Measurements from ENCODE around the gene SYK. TPM values are rescaled to one million over a fixed set of nuclear protein-coding genes. Genes with fewer than 3 reads are reported as not detected.

The SYK gene
- polyA plus RNA-seq, 1 of the 3 experiments (the other 2 are of a cell fraction), result not detected

GRCh38 chr9:90825586-90825985 lies 24.0 kb downstream of the SYK start:
- DNase-seq, result no peak
- no peaks in the 10 kb centered on the region for H3K9me2 ChIP-seq
- TF ChIP-seq MEF2A (IDR thresholded peaks at IDR 0.05; ENCODE audit: borderline replicate concordance, low read depth) (no peak), FOXJ3 (CRISPR knock-in tag; IDR thresholded peaks at IDR 0.05) (no peak), ZBTB33 (IDR thresholded peaks at IDR 0.05; ENCODE audit: borderline replicate concordance, low read depth) (no peak), PBX3 (IDR thresholded peaks at IDR 0.05) (no peak), USF2 (IDR thresholded peaks at IDR 0.05; ENCODE audit: borderline replicate concordance, low read depth, low read length) (no peak), POLR2AphosphoS5 (IDR thresholded peaks at IDR 0.05; ENCODE audit: low read depth, low read length) (no peak), CHD2 (IDR thresholded peaks at IDR 0.05; ENCODE audit: low read length, partially characterized antibody) (no peak), FOSL2 (IDR thresholded peaks at IDR 0.05; ENCODE audit: borderline replicate concordance, low read depth) (no peak), SIN3A (IDR thresholded peaks at IDR 0.05; ENCODE audit: borderline replicate concordance, low read depth, low read length) (no peak)
- 4% methylated on average over 1 of the region's 1 CpG for WGBS (ENCODE audit: low lambda C conversion rate)
- H4K20me1 ChIP-seq (ENCODE audit: insufficient read depth), result no peaks in the 10 kb centered on the region
- no peaks in the 10 kb centered on the region for H3K36me3 ChIP-seq (replicated peaks in 1 of 2; ENCODE audit: control insufficient read depth in 1 of 2, insufficient read depth in 2 of 2, low read length in 1 of 2)
- no peak overlapping the region for H3K4me2 ChIP-seq
- H3K9me3 ChIP-seq, result no peaks in the 10 kb centered on the region
- H3F3A ChIP-seq (replicated peaks; ENCODE audit: insufficient read depth), result no peaks in the 10 kb centered on the region
- ChIA-PET CTCF (interaction anchor here (1.0 to 1.4 kb wide), 2 partner anchors 30 to 45 kb away, joined by 3 to 4 read pairs; no protein-coding TSS in a partner anchor), POLR2A (no interaction called here)
- H3K27ac ChIP-seq (ENCODE audit: low read depth in 2 of 2, low read length in 1 of 2), result no peak overlapping the region
- H3K79me2 ChIP-seq (ENCODE audit: insufficient read depth), result no peaks in the 10 kb centered on the region
- H3K4me1 ChIP-seq (ENCODE audit: control insufficient read depth in 1 of 2, insufficient read depth in 2 of 2, low read depth in 1 of 2, low read length in 1 of 2), result no peaks in the 10 kb centered on the region
- H3K9ac ChIP-seq, result no peak overlapping the region
- no peak overlapping the region for H2AFZ ChIP-seq (ENCODE audit: low read depth)
- H3K4me3 ChIP-seq (ENCODE audit: low read depth in 2 of 2, low read length in 1 of 2), result no peak overlapping the region
- H3K27me3 ChIP-seq (ENCODE audit: insufficient read depth), result no peaks in the 10 kb centered on the region

- H3K79me2 ChIP-seq (ENCODE audit: insufficient read depth), result no peaks in the 10 kb centered on the region
- no peaks in the 10 kb centered on the region for H3F3A ChIP-seq (replicated peaks; ENCODE audit: insufficient read depth)
- no peak overlapping the region for H3K9ac ChIP-seq
- TF ChIP-seq ELF1 (IDR thresholded peaks at IDR 0.05), result no peak
- TF ChIP-seq RXRA (IDR thresholded peaks at IDR 0.05; ENCODE audit: borderline replicate concordance, low read depth), result no peak
- TF ChIP-seq USF2 (IDR thresholded peaks at IDR 0.05; ENCODE audit: borderline replicate concordance, low read depth, low read length), result no peak
- no peak for TF ChIP-seq CHD2 (IDR thresholded peaks at IDR 0.05; ENCODE audit: low read length, partially characterized antibody)
- TF ChIP-seq YY1 (IDR thresholded peaks at IDR 0.05; ENCODE audit: low read depth), result no peak
- TF ChIP-seq ZBTB33 (IDR thresholded peaks at IDR 0.05; ENCODE audit: borderline replicate concordance, low read depth), result no peak
- TF ChIP-seq TCF12 (IDR thresholded peaks at IDR 0.05), result no peak
- TF ChIP-seq REST (IDR thresholded peaks at IDR 0.05; ENCODE audit: low read depth, low read length), result no peak
- DNase-seq, result no peak
- POLR2A ChIA-PET, result no interaction called here
- H3K9me3 ChIP-seq, result no peaks in the 10 kb centered on the region
- H3K4me3 ChIP-seq (ENCODE audit: low read depth in 2 of 2, low read length in 1 of 2), result no peak overlapping the region
- no peaks in the 10 kb centered on the region for H4K20me1 ChIP-seq (ENCODE audit: insufficient read depth)
- CTCF ChIA-PET, result interaction anchor here (0.6 to 1.4 kb wide), 3 partner anchors 29 to 59 kb away, joined by 3 to 4 read pairs (median 3); no protein-coding TSS in a partner anchor
- H3K4me2 ChIP-seq, result no peak overlapping the region
- no peaks in the 10 kb centered on the region for H3K36me3 ChIP-seq (replicated peaks in 1 of 2; ENCODE audit: control insufficient read depth in 1 of 2, insufficient read depth in 2 of 2, low read length in 1 of 2)
- no peaks in the 10 kb centered on the region for H3K4me1 ChIP-seq (ENCODE audit: control insufficient read depth in 1 of 2, insufficient read depth in 2 of 2, low read depth in 1 of 2, low read length in 1 of 2)
- no peaks in the 10 kb centered on the region for H3K9me2 ChIP-seq
- no peak overlapping the region for H2AFZ ChIP-seq (ENCODE audit: low read depth)
- no peaks in the 10 kb centered on the region for H3K27me3 ChIP-seq (ENCODE audit: insufficient read depth)
- H3K27ac ChIP-seq (ENCODE audit: low read depth in 2 of 2, low read length in 1 of 2), result no peak overlapping the region
- 43% methylated on average over 5 of the region's 5 CpGs for WGBS (ENCODE audit: low lambda C conversion rate)
Measured at GRCh38 chr9:90826326-90827020, 24.9 kb downstream of the SYK start.
